ENCODE results near the gene SMYD3. TPM values are rescaled to one million over a fixed set of nuclear protein-coding genes. Genes with fewer than 3 reads are reported as not detected.

Gene SMYD3
- total RNA-seq, 1 experiment from 2014 or later, result 25.5 TPM

DNA sequence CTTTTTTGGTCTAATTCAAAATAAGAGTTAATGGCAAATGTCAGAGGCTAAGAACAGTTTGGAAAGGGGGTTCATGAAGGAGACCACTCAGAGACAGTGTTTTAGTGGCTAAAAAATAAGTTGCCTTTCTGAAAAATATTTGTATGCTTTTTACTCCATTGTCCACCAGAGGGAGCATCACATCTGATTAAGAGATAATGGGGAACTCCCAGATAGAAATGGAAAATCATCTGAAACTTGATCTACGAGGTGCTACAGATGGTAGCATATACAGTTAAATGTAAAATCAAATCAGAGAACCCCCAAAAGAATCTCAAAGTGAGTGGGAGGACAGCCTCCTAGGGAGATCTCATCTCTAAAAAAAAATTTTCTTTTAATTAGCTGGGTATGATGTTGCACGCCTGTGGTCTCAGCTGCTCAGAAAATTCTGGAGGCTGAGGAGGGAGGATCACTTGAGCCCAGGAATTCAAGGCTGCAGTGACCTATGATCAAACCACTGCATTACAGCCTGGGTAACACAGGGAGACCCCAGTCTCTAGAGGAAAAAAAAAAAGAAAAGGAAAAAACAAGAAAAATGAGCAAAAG, 9.7 kb downstream of the SMYD3 start:
- Histone ChIP-seq H3K4ac (ENCODE audit: low read depth, low read length) (no peak overlapping the region), H3K14ac (ENCODE audit: insufficient read depth, low read length) (no peak overlapping the region), H3K9ac (ENCODE audit: extremely low read depth, insufficient read length, low read length) (no peak overlapping the region), H3K4me2 (ENCODE audit: insufficient read depth, insufficient read length, low read length) (no peak overlapping the region), H2BK120ac (ENCODE audit: low read depth, low read length, poor library complexity, severe bottlenecking) (no peak overlapping the region), H3K18ac (ENCODE audit: insufficient read length, low read depth, low read length) (no peak overlapping the region), H2AK5ac (ENCODE audit: insufficient read length, low read length) (no peak overlapping the region), H4K20me1 (ENCODE audit: control insufficient read depth, insufficient read depth, insufficient read length) (no peaks in the 10 kb centered on the region), H2BK15ac (ENCODE audit: low read depth, low read length) (no peak overlapping the region), H2BK20ac (ENCODE audit: low read depth, low read length, poor library complexity, severe bottlenecking) (no peak overlapping the region), H3K23me2 (ENCODE audit: insufficient read length, low read depth, low read length, poor library complexity, severe bottlenecking) (no peaks in the 10 kb centered on the region), H3K4me1 (ENCODE audit: insufficient read depth, low read length) (no peaks in the 10 kb centered on the region), H3K9me3 (ENCODE audit: control insufficient read depth, low read depth, low read length) (no peaks in the 10 kb centered on the region), H4K91ac (ENCODE audit: insufficient read length, low read depth, low read length) (no peak overlapping the region), H3K56ac (ENCODE audit: insufficient read length, low read depth, low read length) (no peak overlapping the region), H2BK5ac (ENCODE audit: insufficient read length, low read length) (no peak overlapping the region), H3K27ac (ENCODE audit: insufficient read length, low read depth, low read length) (no peak overlapping the region), H3K79me1 (ENCODE audit: insufficient read depth, low read depth, low read length, poor library complexity, severe bottlenecking) (peaks cover 4% of the 10 kb centered on the region), H3K23ac (ENCODE audit: insufficient read length, low read depth, low read length) (no peak overlapping the region), H4K8ac (replicated peaks; ENCODE audit: insufficient read length, low read depth, low read length) (no peak overlapping the region), H2AFZ (ENCODE audit: low read length) (no peak overlapping the region), H3K27me3 (ENCODE audit: insufficient read depth, low read length) (no peaks in the 10 kb centered on the region), H4K5ac (ENCODE audit: insufficient read length, low read depth, low read length) (no peak overlapping the region), H3T11ph (ENCODE audit: low read length) (no peak overlapping the region), H2BK12ac (ENCODE audit: insufficient read length, low read depth, low read length) (no peak overlapping the region), H3K79me2 (ENCODE audit: insufficient read depth, low read length) (no peaks in the 10 kb centered on the region)
- H3K36me3 Mint-ChIP-seq (ENCODE audit: insufficient read depth in 1 of 3, low read depth in 3 of 3), result no peaks in the 10 kb centered on the region
- peak overlapping the region in 1 of 3 experiments; percentile 83; a peak in 1 of 7 replicates for H3K27ac Mint-ChIP-seq
- no peak overlapping the region for H3K4me3 Mint-ChIP-seq
- WGBS (ENCODE audit: extremely low coverage, insufficient read length, low lambda C conversion rate), result no CpG with 5 or more reads among the region's 2 CpGs
- H3K9me3 Mint-ChIP-seq, result no peaks in the 10 kb centered on the region
- DNase-seq, result no peak
- H3K4me1 Mint-ChIP-seq, result peaks cover 1 to 2% of the 10 kb centered on the region in 2 experiments
- TF ChIP-seq CTCF (conservative IDR thresholded peaks at IDR 0.05), result peak; percentile 77
- no peaks in the 10 kb centered on the region for H3K27me3 Mint-ChIP-seq (ENCODE audit: low read depth)

Measured in H9 (cell line).